ENCODE data around the gene MAGI3. TPM values are rescaled to one million over a fixed set of nuclear protein-coding genes. Genes with fewer than 3 reads are reported as not detected.
A peak's percentile ranks its signal among the peaks of the same experiment; 100 is the strongest.

The MAGI3 gene
- total and polyA plus RNA-seq, 2 of the 13 experiments (the other 11 are each of a cell fraction or from before 2014, with no cell fraction given): 4.0 to 11.8 TPM

GRCh38 chr1:113390871-113391648, 745 bp downstream of the MAGI3 start (continued):
- TF ChIP-seq ZBTB10 (CRISPR knock-in tag; IDR thresholded peaks at IDR 0.05; ENCODE audit: borderline replicate concordance) (no peak), RFX3 (CRISPR knock-in tag; IDR thresholded peaks at IDR 0.05) (no peak), ELF1 (CRISPR knock-in tag; IDR thresholded peaks at IDR 0.05) (0 out of 2 replicates have a peak, but pooled peaks have one; percentile 4), MAX (IDR thresholded peaks at IDR 0.05) (no peak), ATF6 (CRISPR knock-in tag; conservative IDR thresholded peaks at IDR 0.05) (no peak), MTERF4 (CRISPR knock-in tag; IDR thresholded peaks at IDR 0.05) (no peak), CENPT (CRISPR knock-in tag; IDR thresholded peaks at IDR 0.05; ENCODE audit: low read depth) (no peak), SRY (CRISPR knock-in tag; IDR thresholded peaks at IDR 0.05) (0 out of 2 replicates have a peak, but pooled peaks have one; percentile 43), ZNF24 (IDR thresholded peaks at IDR 0.05) (no peak), DNMT1 (CRISPR knock-in tag; IDR thresholded peaks at IDR 0.05) (no peak), ZNF446 (CRISPR knock-in tag; IDR thresholded peaks at IDR 0.05) (no peak), KDM2A (CRISPR knock-in tag; IDR thresholded peaks at IDR 0.05; ENCODE audit: borderline replicate concordance, low read depth) (0 out of 2 replicates have a peak, but pooled peaks have one; percentile 37), ZSCAN5A (CRISPR knock-in tag; IDR thresholded peaks at IDR 0.05; ENCODE audit: borderline replicate concordance) (no peak), NFIC (IDR thresholded peaks at IDR 0.05; ENCODE audit: low read length) (no peak), PITX1 (CRISPR knock-in tag; IDR thresholded peaks at IDR 0.05) (no peak), REL (CRISPR knock-in tag; conservative IDR thresholded peaks at IDR 0.05) (no peak), ZNF281 (CRISPR knock-in tag; IDR thresholded peaks at IDR 0.05; ENCODE audit: borderline replicate concordance) (peak; percentile 84), TEF (CRISPR knock-in tag; IDR thresholded peaks at IDR 0.05) (no peak)
